Hematopoietic multipotent progenitor cell treated with erythropoietin and hydrocortisone succinate and interleukin-3 and kit ligand, for 6 days (in vitro differentiated cells): ENCODE data around the gene TEAD1.

Source experiments
- DNase-seq: peaks from one replicate; pipeline ENCODE4 v3.0.0-alpha.2; 2015

Gene TEAD1

DNA sequence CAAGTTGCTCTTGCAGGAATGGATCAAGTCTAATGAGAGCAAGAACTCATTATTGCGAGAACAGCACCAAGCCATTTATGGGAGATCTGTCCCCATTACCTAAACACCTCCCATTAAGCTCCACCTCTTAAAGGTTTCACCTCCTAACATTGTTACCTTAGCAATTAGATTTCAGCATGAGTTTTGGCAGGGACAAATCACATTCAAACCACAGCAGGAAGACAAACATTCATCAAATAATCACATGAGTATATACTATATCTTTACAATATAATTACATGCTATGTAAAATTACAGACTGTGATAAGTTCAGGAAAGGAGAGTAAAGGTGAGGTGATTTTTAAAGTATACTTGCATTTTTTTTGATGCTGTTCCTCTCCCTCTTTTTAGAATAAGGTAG is 6.6 kb upstream of the TEAD1 start:
- no peak for DNase-seq

GRCh38 chr11:12668166-12668565 is 6.1 kb upstream of the TEAD1 start:
- no peak for DNase-seq

GRCh38 chr11:12669930-12670329 is 4.3 kb upstream of the TEAD1 start:
- DNase-seq = no peak

GRCh38 chr11:12671370-12671769 is 2.9 kb upstream of the TEAD1 start:
- no peak for DNase-seq

- no peak for DNase-seq
Observed at GRCh38 chr11:12673601-12673923, 659 bp upstream of the TEAD1 start.

GRCh38 chr11:12674571-12674935 is 332 bp downstream of the TEAD1 start:
- DNase-seq = no peak

GRCh38 chr11:12674936-12675696 is 895 bp downstream of the TEAD1 start:
- no peak for DNase-seq

GRCh38 chr11:12675951-12676711 is 1.9 kb downstream of the TEAD1 start:
- no peak for DNase-seq

GRCh38 chr11:12677131-12677530 is 2.9 kb downstream of the TEAD1 start:
- no peak for DNase-seq

GRCh38 chr11:12678092-12678491 is 3.9 kb downstream of the TEAD1 start:
- DNase-seq = no peak

DNA sequence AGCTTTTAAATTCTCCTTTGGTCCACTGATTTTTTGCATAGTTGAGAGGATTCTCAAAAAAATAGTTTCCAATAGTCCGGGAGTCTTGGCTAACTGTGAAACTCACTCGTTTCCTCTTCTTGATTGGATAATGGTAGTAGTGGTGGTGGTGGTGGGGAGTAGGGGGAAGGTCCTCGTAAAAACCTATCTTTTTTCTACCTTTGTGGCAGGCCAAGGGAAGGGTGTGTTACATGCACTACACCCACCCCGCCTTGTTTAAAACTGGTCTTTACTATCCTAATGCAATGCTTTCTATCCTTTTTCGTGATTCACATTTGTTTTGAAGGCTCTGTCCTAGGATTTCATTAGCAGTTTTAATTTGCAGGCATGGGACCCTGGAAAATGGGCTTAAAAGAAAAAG is 4.8 kb downstream of the TEAD1 start:
- DNase-seq = no peak

- DNase-seq = no peak
Observed at GRCh38 chr11:12679471-12679870, 5.2 kb downstream of the TEAD1 start.

GRCh38 chr11:12680246-12680939 is 6.2 kb downstream of the TEAD1 start:
- peak; percentile 52 for DNase-seq

DNA sequence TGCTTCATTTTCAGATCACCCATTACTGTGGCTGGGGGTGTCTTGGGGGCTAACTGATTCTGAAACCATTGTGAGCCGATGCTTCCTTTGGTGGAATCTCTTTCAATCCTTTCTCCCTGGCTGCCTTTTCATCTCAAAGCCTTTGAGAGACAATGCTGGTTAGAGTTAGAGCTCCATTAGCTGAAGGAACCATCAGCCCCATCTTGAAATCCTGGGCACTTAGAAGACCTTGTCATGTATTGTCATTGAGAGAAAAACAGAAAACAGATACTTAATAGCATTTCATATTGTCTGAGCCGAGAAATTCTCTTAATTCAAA is 6.7 kb downstream of the TEAD1 start:
- no peak for DNase-seq

- DNase-seq = no peak
Observed at GRCh38 chr11:12681466-12681865, 7.2 kb downstream of the TEAD1 start.

GRCh38 chr11:12682288-12682687 is 8.1 kb downstream of the TEAD1 start:
- DNase-seq = no peak

DNA sequence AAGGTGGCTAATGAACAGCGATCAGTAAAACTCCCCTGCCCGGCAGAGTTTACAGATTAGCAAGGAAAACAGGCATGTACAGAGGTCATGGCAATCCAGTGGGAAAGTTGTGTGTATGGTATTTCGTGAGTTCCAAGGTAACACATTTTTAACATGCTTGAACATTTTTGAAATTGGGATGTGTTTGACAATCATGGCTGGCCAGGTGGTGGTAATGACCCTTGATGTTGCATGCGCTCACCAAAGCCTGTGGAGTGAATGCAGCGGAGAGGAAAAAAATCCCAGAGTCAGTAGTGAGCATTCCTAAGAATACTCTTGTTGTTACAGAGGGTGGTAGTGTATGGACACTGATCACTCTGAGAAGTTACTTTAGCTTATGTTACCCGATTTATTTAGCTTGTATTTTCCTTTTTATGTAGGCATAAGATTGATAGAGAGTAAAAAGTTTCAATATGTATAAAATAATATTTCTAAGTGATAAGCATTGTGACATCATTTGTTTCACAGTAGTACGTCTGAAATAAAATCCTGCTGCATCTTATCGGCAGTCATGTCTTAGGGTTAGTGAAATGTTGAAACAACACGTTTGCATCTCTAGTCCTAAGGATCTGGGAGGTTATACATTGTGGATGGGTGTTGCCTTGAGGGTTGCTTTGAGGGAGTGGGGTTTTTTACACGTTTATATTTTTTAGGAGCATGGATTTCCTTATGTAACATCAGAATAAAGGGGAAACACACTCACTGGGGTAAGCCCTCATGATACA is 8.7 kb downstream of the TEAD1 start:
- DNase-seq = no peak

- DNase-seq = no peak
Observed at GRCh38 chr11:12683874-12684273, 9.7 kb downstream of the TEAD1 start.

- DNase-seq = no peak
Observed at GRCh38 chr11:12684315-12684714, 10.1 kb downstream of the TEAD1 start.

DNA sequence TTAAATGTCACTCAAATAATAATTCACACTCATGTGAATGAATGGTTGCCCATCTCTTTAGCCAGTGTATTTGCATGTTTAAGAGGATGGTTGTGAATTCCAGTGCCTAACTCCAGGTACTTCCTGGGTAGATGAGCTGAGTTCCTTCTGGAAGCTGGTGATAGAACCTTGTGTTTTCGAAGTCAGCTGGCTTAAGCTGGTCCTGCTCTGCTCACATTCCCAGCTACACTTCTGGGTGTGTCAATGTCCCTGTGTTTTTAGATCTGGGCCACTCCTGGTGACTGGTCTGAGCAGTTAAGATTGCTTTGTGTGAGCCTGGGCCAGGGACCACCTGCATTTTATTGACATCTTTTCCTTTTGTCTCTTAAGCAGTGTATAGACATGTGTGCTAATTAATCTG is 10.6 kb downstream of the TEAD1 start:
- no peak for DNase-seq

GRCh38 chr11:12685229-12685628 is 11.0 kb downstream of the TEAD1 start:
- DNase-seq = no peak

- no peak for DNase-seq
Observed at GRCh38 chr11:12686246-12687060, 12.2 kb downstream of the TEAD1 start.

DNA sequence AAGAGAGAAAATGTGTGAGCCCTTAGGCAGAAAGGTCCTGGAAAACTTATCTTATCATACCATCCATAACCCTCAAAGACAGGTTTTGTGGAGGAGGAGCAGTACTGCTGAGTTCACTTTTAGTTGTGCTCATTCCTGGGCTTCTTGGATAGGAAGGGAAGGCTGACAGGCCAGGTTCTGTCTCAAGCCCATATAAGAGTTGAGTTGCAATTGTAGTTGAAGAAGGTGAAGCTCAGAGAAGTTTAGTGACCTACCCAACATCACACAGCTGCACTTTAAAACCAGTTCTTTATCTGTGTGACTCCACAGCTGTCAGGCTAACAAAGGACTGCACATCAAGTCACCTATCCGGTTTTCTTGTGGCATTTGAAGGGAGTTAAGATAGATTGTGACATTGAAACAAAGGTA is 13.0 kb downstream of the TEAD1 start:
- DNase-seq = no peak
